OCI-LY7 (cell line): ENCODE measurements around the gene ACACB.

Experiments used
- CTCF ChIP-seq: fragments of 200-600 bp; sonication (generic); conservative IDR thresholded peaks from 2 replicates; pipeline ENCODE4 v1.5.1; 2014; ENCODE audit warnings: mild to moderate bottlenecking, antibody characterized with exemption, low read length, moderate library complexity, mixed read lengths
- EZH2phosphoT487 ChIP-seq: fragments of 200-600 bp; sonication (generic); IDR thresholded peaks from 2 replicates; pipeline ENCODE4 v1.6.1; 2018; ENCODE audit warnings: low read depth, borderline replicate concordance, mild to moderate bottlenecking, mixed run types, antibody characterized with exemption, low read length, moderate library complexity, mixed read lengths

- no peak for TF ChIP-seq CTCF
- TF ChIP-seq EZH2phosphoT487 = no peak
These were observed 19.3 kb upstream of the ACACB start for GRCh38 chr12:109097140-109097434.
